ENCODE results near the gene EFCAB11. TPM values are rescaled to one million over a fixed set of nuclear protein-coding genes. Genes with fewer than 3 reads are reported as not detected.

EFCAB11 gene
- total RNA-seq (2022) (33.1 and 36.2 TPM in 2 replicates), Bru-seq, nascent RNA (percentile 68 among the genes with signal in this experiment), BruChase-seq, experiment 1, labeled RNA remaining after a 2-hour chase (percentile 76 among the genes with signal in this experiment), BruChase-seq, experiment 2, labeled RNA remaining after a 6-hour chase (percentile 89 among the genes with signal in this experiment)
- long read RNA-seq, transcript EFCAB11-201 (6 exons, 3,095 nt), result major isoform, 14 of 24 reads
- long read RNA-seq, partial matches to known transcripts, result 2 of 24 reads
- long read RNA-seq, other reads (novel, unspliced or antisense), result 7 of 24 reads

GRCh38 chr14:89954070-89955021 lies at the start of gene EFCAB11:
TSS of gene EFCAB11 (minus strand) at chr14:89954730. CDS start at chr14:89954660, 70 bp downstream.
- peaks cover 7% of the 10 kb centered on the region for H3K36me3 ChIP-seq (ENCODE audit: control insufficient read depth, insufficient read depth, low read length)
- no TSS peak for BruUV-seq (replicated peaks)
- Mint-ChIP-seq H3K27me3 (ENCODE audit: insufficient read depth, unreplicated experiment) (no peaks in the 10 kb centered on the region), H3K27ac (ENCODE audit: unreplicated experiment) (peak within 1 kb of the TSS; percentile 97), H3K36me3 (ENCODE audit: insufficient read depth, unreplicated experiment) (peaks cover 24% of the 10 kb centered on the region), H3K4me3 (ENCODE audit: unreplicated experiment) (peak within 1 kb of the TSS; percentile 93), H3K4me1 (ENCODE audit: low read depth, unreplicated experiment) (peaks cover 15% of the 10 kb centered on the region), H3K9me3 (ENCODE audit: unreplicated experiment) (no peaks in the 10 kb centered on the region)
- POLR2A ChIA-PET, result interaction anchor here (0.6 to 1.3 kb wide), 3 partner anchors 10 to 536 kb away, joined by 3 to 5 read pairs (median 3); no protein-coding TSS in a partner anchor
- CTCF ChIA-PET, result interaction anchor here (0.5 to 4.0 kb wide), 6 partner anchors 11 to 927 kb away, joined by 3 to 21 read pairs (median 4); partner anchors contain the start of gene KCNK13
- DNase-seq, result peak; percentile 97 to 98
- intact Hi-C loops (cut with micrococcal nuclease; ENCODE audit: unreplicated experiment), result no loop called here
- no peaks in the 10 kb centered on the region for H3K9me3 ChIP-seq
- peak in 1 of 2 experiments; percentile 25 for TF ChIP-seq CTCF (IDR thresholded peaks at IDR 0.05; ENCODE audit: insufficient read depth in 1 of 2, low read depth in 1 of 2, low read length in 1 of 2, severe bottlenecking in 1 of 2, unreplicated experiment in 1 of 2)
- H3K4me3 ChIP-seq (ENCODE audit: low read depth, low read length), result peak within 1 kb of the TSS; percentile 92
- no peaks in the 10 kb centered on the region for H3K4me1 ChIP-seq
- H3K27me3 ChIP-seq (replicated peaks; ENCODE audit: control insufficient read depth, insufficient read depth, low read length), result no peaks in the 10 kb centered on the region

GRCh38 chr14:90003526-90004307 lies 49.2 kb upstream of the EFCAB11 start:
- H3K36me3 ChIP-seq (ENCODE audit: control insufficient read depth, insufficient read depth, low read length), result peaks cover 2% of the 10 kb centered on the region; the same call in 1 of the 2 replicates
- POLR2A ChIA-PET, result no interaction called here
- no peaks in the 10 kb centered on the region for H3K4me1 ChIP-seq
- H3K4me1 Mint-ChIP-seq (ENCODE audit: low read depth, unreplicated experiment), result no peaks in the 10 kb centered on the region
- no peak overlapping the region for H3K4me3 Mint-ChIP-seq (ENCODE audit: unreplicated experiment)
- H3K27me3 ChIP-seq (replicated peaks; ENCODE audit: control insufficient read depth, insufficient read depth, low read length), result no peaks in the 10 kb centered on the region
- H3K27ac Mint-ChIP-seq (ENCODE audit: unreplicated experiment), result no peak overlapping the region
- no peak for DNase-seq
- no peak for TF ChIP-seq CTCF (IDR thresholded peaks at IDR 0.05; ENCODE audit: insufficient read depth in 1 of 2, low read depth in 1 of 2, low read length in 1 of 2, severe bottlenecking in 1 of 2, unreplicated experiment in 1 of 2)
- no TSS peak for BruUV-seq (replicated peaks)
- H3K9me3 Mint-ChIP-seq (ENCODE audit: unreplicated experiment), result no peaks in the 10 kb centered on the region
- no peaks in the 10 kb centered on the region for H3K9me3 ChIP-seq
- peaks cover 11% of the 10 kb centered on the region for H3K36me3 Mint-ChIP-seq (ENCODE audit: insufficient read depth, unreplicated experiment)
- no peaks in the 10 kb centered on the region for H3K27me3 Mint-ChIP-seq (ENCODE audit: insufficient read depth, unreplicated experiment)
- H3K4me3 ChIP-seq (ENCODE audit: low read depth, low read length), result no peak overlapping the region
- CTCF ChIA-PET, result no interaction called here
- intact Hi-C loops (cut with micrococcal nuclease; ENCODE audit: unreplicated experiment), result no loop called here
